Stimulated activated CD8-positive, alpha-beta memory T cell treated with anti-CD3 and anti-CD28 coated beads, Interleukin-2, amount 100 ng/mL, for 1 hour (primary cell): Measurements from ENCODE around the gene CBX6.

Experiments
- DNase-seq, 2 donors: peaks; one replicate each; pipeline ENCODE4 v3.0.0-alpha.2; 2020; ENCODE audit warnings: low read depth in 2 of 2

The CBX6 gene

GRCh38 chr22:38873469-38874411 is 1.7 kb upstream of the CBX6 start:
- peak; percentile 33 to 48 for DNase-seq

GRCh38 chr22:38872831-38873248 is 824 bp upstream of the CBX6 start:
- no peak for DNase-seq

GRCh38 chr22:38871360-38872171 is 450 bp downstream of the CBX6 start:
- peak in 1 of 2 donors; percentile 9 for DNase-seq

- no peak for DNase-seq
Measured at GRCh38 chr22:38870791-38871359, 1.1 kb downstream of the CBX6 start.

GRCh38 chr22:38870312-38870741 is 1.7 kb downstream of the CBX6 start:
- peak; percentile 75 to 78 for DNase-seq

- no peak for DNase-seq
Measured at GRCh38 chr22:38869663-38870062, 2.4 kb downstream of the CBX6 start.

GRCh38 chr22:38868886-38869381 is 3.1 kb downstream of the CBX6 start:
- peak; percentile 59 to 76 for DNase-seq

GRCh38 chr22:38868286-38868721 is 3.7 kb downstream of the CBX6 start:
- DNase-seq, result no peak

- no peak for DNase-seq
Measured at GRCh38 chr22:38867471-38868285, 4.3 kb downstream of the CBX6 start.

- DNase-seq, result no peak
Measured at GRCh38 chr22:38867124-38867455, 4.9 kb downstream of the CBX6 start.

- no peak for DNase-seq
Measured at GRCh38 chr22:38866399-38867123, 5.5 kb downstream of the CBX6 start.

GRCh38 chr22:38866024-38866398 is 6.0 kb downstream of the CBX6 start:
- DNase-seq, result no peak

GRCh38 chr22:38865201-38866023 is 6.6 kb downstream of the CBX6 start:
- no peak for DNase-seq

- no peak for DNase-seq
Measured at GRCh38 chr22:38864361-38865191, 7.4 kb downstream of the CBX6 start.

- no peak for DNase-seq
Measured at GRCh38 chr22:38863531-38864131, 8.4 kb downstream of the CBX6 start.

GRCh38 chr22:38862375-38863329 is 9.4 kb downstream of the CBX6 start:
- DNase-seq, result no peak

- DNase-seq, result no peak
Measured at GRCh38 chr22:38861927-38862326, 10.1 kb downstream of the CBX6 start.
